ENCODE data around the gene ST6GALNAC6.
"Not testable (repeated sequence)": the region's sequence is repeated elsewhere in the genome, so short reads cannot be mapped to it uniquely, and the experiment has no call there.

The ST6GALNAC6 gene

DNA sequence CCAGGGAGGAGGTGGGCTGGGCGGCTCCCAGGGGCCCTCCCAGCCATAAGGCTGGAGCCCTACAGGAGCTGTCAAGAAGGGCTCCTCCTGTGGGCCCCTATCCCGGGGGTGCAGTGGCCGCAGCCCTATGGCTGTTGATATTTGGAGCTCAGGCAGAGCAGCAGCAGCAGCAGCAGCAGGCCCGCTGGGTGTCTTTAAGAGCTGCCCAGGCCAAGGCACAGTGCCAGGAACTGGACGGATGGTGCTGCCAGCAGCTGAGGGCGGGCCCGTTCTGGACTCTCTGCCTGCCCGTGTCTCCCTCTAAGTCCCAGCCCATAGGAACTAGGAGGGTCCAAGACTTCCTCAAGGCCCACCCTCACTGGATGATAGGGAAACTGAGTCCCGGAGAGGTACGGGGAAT, 25.5 kb downstream of the ST6GALNAC6 start:
- no peak for DNase-seq (ENCODE audit: low read depth in 2 of 2)

DNA sequence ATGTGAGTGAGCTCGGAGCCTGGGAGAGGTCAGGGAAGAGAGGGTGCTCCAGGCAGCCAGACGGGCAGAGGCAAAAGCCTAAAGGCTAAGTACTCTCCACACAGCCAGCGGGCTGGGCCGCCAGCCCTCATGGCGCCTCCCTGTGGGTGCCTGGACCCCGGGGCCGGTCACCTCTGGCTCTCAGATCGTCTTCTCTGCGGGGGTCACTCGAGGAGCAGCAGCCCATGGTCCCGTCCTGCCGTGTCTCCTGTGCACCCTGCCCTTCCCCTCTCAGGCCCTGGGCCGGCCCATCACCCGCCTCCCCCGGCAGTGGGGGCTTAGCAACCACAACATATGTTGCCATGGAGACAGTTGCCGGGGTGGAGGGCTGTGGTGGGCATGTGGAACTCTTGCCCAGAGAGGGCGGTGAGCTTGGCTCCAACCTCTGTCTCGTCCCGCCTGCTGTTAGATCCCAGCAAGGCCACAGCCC, 26.1 kb downstream of the ST6GALNAC6 start:
- DNase-seq (ENCODE audit: low read depth in 2 of 2), result no peak

DNA sequence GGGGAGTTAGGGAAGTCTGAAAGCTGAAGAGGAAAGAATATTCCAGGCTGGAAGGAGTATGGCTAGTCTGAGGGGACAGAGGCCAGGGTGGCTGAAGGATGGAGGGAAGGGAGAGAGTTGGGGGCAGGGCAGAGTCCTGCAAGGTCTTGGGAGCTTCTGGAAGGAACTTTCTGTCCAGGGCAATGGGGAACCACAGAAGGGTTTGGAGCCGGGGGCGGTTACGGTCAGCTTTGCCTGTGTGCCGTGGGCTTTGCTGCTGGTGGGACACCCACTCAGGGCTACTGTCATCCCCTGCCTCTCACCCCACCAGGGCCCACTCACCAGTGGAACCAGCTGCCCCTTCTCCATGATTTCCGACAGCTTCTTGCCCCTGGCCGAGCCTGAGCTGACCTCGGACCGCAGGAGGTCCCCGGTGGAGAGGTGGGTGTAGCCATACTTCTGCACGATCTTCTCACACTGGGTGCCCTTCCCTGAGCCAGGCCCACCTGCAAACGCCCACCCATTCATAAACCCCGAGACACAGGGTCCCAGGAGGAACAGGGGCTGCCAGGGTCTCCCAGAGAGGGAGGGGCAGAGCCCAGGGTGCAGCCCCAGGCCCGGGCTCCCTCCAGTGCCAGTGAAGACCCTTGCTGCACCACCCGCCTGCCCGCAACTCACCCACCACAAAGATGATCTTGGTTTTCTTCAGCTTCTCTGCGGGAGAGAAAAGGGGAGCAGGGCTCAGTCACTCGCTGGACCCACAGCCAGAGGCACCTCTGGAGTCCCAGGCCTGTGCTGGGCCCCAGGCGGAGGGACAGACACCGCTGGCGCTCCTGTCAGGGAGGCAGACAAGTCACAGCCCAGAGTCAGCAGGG, 26.8 kb downstream of the ST6GALNAC6 start:
- DNase-seq (ENCODE audit: low read depth in 2 of 2), result no peak

DNA sequence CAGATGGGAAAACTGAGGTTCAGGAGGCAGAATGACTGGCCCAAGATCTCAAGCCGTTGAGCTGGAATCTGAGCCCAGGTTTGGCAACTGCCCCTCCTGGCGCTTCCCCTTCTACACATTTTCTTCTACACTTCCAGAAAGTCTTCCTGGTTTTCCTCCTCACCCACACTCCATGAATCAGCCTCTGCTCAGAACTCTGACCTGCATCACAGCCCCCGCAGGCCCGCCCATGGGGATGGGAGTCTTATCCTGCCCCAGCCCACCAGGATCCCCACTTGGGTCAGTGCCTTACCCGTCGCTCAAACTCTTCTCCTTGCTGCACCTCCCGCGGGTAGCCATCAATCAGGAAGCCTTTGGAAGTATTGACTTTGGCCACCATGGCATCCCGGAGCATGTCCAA, 27.9 kb downstream of the ST6GALNAC6 start:
- no peak for DNase-seq (ENCODE audit: low read depth in 2 of 2)

DNA sequence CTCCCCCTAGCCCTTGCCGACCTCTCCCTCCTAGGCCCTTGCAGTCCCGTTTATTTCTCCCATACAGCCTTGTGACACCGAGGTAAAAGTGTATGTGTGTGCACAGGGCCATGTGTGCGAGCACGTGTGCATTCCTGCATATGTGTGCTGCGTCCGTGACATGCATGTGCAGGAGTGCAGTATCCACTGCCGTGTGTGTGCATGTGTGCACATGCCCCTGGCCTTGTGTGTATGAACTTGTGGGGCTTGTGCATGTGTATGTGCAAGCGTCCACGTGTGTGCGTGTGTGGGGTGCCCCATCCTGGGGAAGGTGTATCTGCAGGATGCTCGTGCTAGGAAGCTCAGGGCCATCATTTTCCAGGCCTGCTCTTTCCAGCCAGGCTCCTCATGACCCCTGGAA, 28.5 kb downstream of the ST6GALNAC6 start:
- DNase-seq (ENCODE audit: low read depth in 2 of 2), result no peak

DNA sequence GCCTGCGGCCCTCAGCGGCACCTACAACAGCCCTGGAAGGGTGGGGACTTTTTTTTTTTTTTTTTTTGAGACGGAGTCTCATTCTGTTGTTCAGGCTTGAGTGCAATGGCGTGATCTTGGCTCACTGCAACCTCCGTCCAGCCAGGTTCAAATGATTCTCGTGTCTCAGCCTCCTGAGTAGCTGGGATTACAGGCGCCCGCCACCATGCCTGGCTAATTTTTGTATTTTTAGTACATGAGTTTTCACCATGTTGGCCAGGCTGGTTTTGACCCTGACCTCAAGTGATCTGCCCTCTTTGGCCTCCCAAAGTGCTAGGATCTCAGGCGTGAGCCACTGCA, 29.3 kb downstream of the ST6GALNAC6 start:
- DNase-seq (ENCODE audit: low read depth in 2 of 2), result not testable (repeated sequence)

DNA sequence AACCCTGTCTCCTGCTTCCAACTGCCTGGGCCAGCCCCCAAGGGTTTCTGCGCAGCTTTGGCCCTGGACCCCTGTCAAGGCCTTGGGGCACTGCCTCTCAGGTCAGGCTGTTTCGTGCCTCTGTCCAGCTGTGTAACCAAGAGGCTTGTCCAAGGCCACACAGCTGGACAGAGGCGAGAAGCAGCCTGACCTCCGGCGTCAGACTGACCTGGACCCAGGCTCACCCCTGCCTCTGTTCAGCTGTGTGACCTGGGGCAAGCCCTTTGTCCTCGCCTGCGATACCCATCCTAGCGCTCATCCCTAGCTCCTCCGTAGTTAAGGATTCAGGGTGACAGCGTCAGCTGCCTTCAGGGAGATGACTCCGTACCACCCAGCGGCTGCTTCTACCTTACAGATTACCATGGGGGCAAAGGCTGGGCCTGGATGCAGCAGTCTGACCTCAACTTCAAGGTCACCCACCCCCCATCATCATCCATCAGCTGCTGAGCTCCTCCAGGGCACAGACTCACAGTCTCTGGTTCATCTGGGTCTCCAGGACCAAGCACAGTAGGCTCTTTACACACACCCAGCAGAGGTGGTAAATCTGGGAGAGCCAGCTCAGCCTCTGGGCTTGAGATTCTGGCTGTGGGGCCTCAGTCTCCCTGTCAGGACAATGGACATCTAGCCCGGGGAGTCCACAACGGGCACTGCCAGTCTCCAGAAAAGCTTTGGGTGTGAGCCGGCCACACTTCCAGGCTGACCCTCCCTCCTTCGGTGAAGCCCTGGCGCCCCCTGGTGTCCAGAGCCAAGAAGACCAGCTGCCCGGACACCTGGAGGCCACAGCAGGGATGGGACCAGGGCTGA, 29.9 kb downstream of the ST6GALNAC6 start:
- peak; percentile 52 to 61 for DNase-seq (ENCODE audit: low read depth in 2 of 2)

DNA sequence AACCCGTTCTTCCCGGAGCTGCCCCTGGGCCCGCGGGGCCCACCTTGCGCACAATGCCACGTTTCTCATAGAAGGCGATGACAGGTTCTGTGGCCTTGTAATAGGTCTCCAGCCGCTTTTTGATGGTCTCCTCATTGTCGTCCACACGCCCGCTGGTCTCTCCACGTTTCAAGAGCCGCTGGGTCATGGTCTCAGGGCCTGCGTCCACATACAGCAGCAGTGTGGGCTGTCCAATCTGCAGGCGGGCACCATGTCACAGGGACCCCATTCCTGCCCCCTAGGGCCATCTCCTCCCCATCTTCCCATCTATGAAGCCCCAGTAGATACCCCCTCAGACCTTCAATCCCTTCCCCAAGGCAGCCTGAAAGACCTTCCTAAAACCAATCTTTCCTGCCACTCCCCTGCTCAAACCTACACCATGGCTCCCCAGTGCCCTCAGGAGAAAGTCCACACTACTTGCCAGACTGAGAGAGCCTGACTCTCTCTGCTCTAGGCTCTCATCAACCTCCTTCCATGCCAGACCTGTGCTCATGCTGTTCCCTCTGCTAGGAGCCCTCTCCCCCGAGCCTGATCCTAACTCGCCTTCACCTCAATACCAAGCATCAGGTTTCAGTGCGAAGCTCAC, 31.0 kb downstream of the ST6GALNAC6 start:
- no peak for DNase-seq (ENCODE audit: low read depth in 2 of 2)

DNA sequence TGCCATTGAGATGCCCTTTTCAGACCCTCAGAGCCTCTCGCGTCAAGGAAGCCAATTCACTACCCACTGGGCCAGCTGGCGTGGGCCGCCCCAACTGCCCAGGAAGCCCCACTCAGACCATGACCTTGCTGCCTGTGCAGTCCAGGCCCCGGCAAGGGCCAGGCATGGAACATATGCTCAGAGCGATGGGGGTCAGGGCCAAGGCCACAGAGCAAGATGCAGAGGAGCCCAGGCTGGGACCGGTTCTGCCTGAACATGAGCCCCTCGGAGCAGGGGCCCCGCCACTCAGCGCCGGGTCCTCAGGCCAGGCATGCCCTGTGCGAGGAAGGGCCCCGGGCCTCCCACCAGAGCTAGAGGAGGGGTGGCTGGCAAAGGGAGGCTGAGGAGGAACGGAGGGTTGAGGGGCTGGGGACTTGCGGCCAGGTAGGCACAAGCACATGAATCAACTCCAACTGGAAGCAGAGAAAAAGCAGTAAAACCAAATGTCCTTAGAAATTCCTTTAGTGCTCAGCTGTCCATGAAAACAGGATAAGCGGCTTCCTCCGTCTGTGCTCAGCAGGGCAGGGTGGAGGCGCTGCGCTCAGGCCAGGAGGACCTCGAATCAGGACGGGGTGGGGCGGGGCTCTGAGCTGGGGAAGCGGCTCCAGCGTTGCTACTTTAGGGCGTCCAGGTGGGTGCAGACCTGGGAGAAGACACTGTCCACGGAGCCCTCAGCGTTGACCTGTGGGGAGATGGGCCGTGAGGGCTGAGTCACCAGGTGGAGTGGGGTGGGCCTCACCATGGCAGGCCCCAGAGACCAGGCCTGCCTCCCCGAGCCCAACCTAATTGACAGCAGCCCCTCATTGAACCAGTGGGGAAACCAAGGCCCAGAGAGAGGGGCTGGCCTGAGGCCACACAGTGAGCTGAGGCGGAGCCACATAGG, 31.8 kb downstream of the ST6GALNAC6 start:
- DNase-seq (ENCODE audit: low read depth in 2 of 2), result no peak

DNA sequence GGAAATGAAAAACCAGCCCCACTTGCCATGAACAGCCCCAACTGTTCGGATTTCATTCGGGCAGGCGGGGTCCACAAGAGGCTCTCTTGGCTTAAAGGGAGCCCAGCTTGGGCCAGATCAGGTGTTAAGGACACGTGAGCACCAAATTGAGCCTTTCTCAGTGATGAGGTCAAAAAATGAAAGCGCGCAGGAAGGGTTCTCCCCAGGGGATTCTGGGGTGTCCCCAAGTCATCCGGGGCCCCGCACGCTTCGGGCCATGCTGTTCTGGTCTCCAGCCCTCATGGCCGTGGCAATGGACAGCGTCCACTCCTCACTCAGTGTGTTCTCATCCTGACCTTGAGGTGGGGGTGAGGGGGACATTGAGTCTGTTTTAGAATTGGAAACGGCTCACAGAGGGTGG, 32.9 kb downstream of the ST6GALNAC6 start:
- no peak for DNase-seq (ENCODE audit: low read depth in 2 of 2)

DNA sequence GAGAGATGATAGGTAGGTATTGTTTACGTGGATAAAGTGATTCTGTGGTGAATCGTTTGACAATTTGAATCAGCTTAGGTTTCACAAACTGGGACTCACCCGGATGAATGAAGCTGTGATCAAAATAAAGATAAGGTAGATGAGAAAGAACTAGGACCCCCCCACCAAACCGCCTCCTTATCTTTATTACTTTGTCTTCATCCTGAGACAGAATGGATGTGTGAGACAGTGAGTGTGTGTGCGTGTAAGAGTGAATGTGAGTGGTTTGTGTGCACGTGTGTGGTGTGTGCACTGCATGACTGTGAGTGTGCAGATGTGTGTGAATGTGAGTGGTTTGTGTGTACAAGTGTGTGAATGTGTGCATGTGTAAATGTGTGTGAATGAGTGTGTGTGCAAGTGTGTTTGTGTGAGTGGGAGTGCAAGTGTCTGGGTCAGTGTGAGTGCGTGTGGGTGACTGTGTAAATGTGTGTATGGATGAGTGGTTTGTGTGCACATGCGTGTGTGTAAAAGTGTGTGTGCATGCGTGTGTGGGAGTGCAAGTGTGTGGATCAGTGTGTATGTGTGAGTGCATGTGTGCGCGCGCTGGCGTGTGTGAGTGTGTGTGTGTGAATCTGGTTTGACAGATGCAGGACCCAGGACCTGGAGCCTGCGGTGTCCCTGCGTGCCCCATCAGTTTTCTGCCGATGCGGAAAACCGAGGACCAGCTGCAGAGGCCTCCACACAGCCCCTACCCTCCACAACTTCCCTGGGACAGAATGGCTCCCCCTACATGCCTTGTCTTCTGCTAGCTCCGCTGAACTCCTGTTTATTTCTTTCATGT, 33.5 kb downstream of the ST6GALNAC6 start:
- no peak for DNase-seq (ENCODE audit: low read depth in 2 of 2)

DNA sequence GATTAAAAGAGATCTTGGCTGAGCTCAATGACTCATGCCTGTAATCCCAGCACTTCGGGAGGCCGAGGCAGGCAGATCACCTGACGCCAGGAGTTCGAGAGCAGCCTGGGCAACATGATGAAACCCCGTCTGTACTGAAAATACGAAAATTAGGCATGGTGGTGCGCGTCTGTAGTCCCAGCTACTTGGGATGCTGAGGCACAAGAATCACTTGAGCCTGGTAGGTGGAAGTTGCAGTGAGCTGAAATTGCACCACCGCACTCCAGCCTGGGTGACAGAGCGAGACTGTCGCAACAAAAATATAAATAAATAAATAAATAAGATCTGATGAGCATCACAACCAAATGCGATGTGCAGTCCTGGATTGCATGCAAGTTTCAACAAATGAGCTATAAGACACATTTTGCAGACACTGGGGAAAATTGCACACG, 36.2 kb downstream of the ST6GALNAC6 start:
- DNase-seq (ENCODE audit: low read depth in 2 of 2), result no peak

DNA sequence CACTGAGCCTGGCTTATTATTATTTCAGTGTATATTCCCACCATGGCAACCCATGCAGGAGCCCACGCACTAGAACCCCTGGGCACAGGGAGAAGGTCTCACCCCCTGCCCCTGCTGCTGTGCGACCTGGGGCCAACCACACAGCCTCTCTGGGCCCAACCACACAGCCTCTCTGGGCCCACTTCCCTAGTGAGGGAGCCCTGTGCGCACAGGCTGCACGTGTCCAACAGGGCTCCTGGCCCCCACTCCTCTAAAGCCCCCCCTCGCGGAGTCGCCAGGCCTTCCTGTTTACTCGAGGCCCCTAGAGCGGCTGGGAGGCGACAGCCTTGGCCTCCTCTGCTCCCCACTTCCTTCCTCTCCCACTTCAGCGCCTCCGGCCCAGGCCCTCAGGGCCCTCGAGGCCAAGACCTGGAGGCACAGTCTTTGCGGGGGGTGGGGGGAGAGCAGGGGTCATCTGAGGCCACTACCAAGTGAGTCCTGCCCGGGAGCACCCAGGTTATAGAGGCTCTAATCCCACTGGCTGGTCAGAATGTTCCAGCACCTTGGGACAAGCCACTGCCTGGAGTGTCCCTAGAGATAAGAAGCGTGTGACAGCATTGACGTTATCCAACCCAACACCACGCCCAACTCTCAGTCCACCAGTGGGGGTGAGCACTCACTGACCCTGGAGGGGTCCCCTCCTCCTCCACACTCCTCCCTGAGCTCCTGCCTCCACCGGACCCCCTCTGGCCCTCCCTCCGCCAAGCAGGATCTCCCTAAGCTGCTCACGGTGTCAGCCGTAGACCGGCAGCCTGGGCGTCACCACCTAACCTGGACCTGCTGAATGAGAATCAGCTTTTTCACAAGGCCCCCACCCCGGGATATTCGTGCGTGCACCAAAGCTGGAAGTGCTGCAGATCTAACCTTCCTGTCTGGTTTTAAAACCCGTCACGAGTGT, 37.1 kb downstream of the ST6GALNAC6 start:
- peak; percentile 19 to 28 for DNase-seq (ENCODE audit: low read depth in 2 of 2)

DNA sequence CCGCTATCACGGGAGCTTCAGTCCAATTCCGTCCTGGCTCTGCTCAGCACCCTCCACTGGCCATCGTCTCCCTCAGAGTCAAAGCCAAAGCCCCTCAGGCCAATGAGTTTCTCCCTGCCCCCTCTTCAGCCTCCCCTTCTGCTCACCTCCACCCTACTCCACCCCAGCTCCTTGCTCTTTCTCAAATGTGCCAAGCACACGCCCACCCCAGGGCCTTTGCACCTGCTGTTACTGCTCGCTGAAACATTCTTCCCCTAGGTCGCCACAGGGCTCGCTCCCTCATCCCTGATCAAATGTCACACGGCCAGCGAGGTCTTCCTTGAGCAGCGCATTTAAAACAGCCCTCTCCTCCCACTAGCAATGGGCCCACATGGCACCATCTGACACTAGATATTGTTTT, 38.6 kb downstream of the ST6GALNAC6 start:
- no peak for DNase-seq (ENCODE audit: low read depth in 2 of 2)

DNA sequence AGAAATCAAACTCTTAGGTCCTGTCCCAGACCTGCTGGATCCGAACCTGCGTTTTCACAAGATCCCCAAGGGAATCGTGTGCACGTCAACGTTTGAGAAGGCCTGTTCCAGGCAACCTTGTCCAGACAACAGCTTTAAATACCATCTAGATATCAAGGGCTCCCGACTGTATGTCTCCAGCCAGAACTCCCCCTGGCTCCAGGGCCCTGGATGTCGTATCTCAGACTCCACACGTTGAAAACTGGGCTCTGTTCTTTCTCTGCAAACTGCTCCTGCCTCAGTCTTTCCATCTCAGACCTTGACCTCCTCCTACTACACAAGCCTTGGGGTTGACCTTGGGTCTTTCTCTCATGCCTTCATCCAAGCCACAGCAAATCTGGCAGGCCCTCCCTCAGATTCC, 39.1 kb downstream of the ST6GALNAC6 start:
- no peak for DNase-seq (ENCODE audit: low read depth in 2 of 2)

DNA sequence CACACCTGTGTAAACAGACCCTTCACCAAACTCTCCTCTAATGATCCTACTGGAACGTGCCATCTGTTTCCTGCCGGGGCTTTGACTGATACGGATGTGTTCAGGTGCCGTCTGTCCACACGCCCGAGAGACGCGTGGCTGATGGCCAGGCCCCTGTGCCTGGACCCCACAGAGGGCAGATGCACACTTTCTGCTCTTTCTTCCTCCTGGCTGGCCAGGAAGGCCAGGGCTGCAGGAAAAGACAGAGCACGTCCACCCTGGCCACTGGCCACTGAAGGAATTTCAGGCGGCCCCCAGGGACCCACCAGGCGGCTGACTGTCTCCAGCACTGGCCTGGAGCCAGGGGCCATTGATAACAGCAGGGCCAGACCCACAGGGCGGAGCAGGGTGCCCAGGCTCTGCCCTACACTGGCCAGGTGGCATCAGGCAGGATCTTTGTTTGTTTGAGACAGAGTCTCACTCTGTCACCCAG, 41.3 kb downstream of the ST6GALNAC6 start:
- no peak for DNase-seq (ENCODE audit: low read depth in 2 of 2)

DNA sequence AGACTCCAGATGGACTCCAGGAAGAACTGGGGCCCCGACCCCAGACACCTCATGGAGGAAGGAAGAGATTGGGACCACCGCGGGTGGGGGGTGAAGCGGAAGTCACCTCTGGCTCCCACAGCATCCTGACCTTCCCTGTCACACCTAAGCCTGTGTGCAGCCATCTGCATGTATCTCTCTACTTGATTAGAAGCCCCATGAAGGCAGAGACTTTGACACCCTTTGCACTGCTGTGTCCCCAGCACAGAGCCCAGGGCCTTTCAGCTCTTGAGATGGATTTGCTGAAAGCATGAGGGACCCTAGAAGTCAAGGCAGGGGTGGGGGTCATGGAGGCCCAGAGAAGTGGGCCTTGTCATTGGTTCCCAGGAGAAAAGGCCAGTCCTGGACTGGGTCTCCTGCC, 42.1 kb downstream of the ST6GALNAC6 start:
- DNase-seq (ENCODE audit: low read depth in 2 of 2), result no peak

DNA sequence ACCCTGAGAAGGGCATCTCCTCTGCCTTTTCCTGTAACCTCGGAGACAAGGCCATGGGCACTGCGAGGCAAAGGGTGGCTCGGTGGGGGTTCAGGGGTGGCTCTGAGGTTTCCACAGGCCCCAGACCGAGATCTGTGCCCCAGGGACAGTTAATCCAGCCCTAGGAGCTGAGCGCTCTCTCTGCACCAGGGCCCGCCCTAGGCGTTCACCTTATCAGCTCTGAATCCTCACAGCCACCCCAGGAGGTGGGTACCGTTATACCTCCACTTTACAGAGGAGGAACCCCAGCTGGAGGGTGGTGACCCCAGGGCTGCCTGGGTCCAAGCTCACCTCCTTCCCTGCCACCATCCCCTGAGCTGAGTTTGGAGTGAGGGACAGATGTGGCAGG, 42.7 kb downstream of the ST6GALNAC6 start:
- no peak for DNase-seq (ENCODE audit: low read depth in 2 of 2)

DNA sequence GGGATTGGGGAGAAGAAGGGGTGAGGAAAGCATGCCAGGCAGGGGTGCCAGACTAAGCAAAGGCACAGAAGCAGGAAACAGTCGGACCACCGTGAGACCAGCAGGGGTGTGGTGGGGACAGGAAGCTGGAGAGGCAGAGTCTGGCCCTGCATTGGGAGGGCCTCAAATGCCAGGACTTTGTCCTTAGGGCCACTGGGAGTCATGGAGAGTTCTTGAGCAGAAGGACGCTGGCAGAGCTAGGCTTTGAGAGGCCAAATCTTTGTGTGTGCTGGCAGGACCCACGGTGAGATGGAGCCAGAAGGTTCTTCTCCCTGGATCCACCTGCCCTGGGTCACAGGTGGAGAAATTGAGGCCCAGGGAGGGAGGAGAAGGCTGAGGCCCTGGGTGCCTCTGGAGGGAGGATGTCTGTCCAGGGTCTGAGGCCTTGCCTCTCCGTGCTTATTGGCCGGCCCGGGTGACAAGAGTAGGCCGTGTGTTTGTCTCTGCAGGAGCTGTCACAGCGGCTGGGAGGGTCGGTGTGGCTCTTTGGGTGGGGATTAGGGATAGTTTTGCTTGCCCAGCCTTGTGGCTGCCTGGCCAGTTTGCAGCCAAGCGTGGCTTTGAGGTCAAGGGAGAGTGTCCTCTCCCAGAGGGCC, 43.2 kb downstream of the ST6GALNAC6 start:
- no peak for DNase-seq (ENCODE audit: low read depth in 2 of 2)

Measured in stimulated activated CD8-positive, alpha-beta memory T cell treated with anti-CD3 and anti-CD28 coated beads, Interleukin-2, amount 100 ng/mL, for 1 hour (primary cell).